HCT116 (cell line): ENCODE measurements around the gene SMCO1.
A peak's percentile ranks its signal among the peaks of the same experiment; 100 is the strongest.
"Not testable (repeated sequence)": the region's sequence is repeated elsewhere in the genome, so short reads cannot be mapped to it uniquely, and the experiment has no call there.

Experiments used
- CBX3 ChIP-seq: IDR thresholded peaks from 2 replicates; pipeline ENCODE4 v1.6.1; 2012; ENCODE audit warnings: low read depth
- EZH2 ChIP-seq: fragments of 200-600 bp; sonication (generic); IDR thresholded peaks from 2 replicates; pipeline ENCODE4 v1.6.1; 2017; ENCODE audit warnings: antibody characterized with exemption, mixed run types
- POLR2A ChIP-seq: IDR thresholded peaks from 2 replicates; pipeline ENCODE4 v1.7.0; 2011; ENCODE audit warnings: borderline replicate concordance; ENCODE audit not compliant: insufficient read depth, insufficient read length; ENCODE audit errors: extremely low read depth
- POLR2AphosphoS5 ChIP-seq: IDR thresholded peaks from 2 replicates; pipeline ENCODE4 v1.6.1; 2011; ENCODE audit warnings: mild to moderate bottlenecking, low read depth, low read length, moderate library complexity
- SP1 ChIP-seq: IDR thresholded peaks from 2 replicates; pipeline ENCODE4 v1.6.1; 2012; ENCODE audit warnings: low read depth
- SRF ChIP-seq: IDR thresholded peaks from 2 replicates; pipeline ENCODE4 v1.6.1; 2012; ENCODE audit warnings: low read depth
- TF ChIP-seq, protein P1 (sequence below): IDR thresholded peaks from 2 replicates; pipeline ENCODE4 v1.6.1; 2012; ENCODE audit warnings: low read depth
- TF ChIP-seq, protein P2 (sequence below), 3 experiments: fragments of 200-600 bp in 1 of 3; sonication (generic) in 1 of 3; IDR thresholded peaks in 2 of 3; conservative IDR thresholded peaks in 1 of 3; 2 replicates each; pipeline ENCODE4 v1.5.1; 2012 to 2017; ENCODE audit warnings: low read depth in 2 of 3, low read length in 2 of 3, antibody characterized with exemption in 1 of 3, borderline replicate concordance in 1 of 3, control low read depth in 1 of 3, mild to moderate bottlenecking in 1 of 3, mixed read lengths in 1 of 3, mixed run types in 1 of 3, moderate library complexity in 1 of 3; ENCODE audit not compliant: insufficient read depth in 1 of 3
- TF ChIP-seq, protein P3 (sequence below): IDR thresholded peaks from 2 replicates; pipeline ENCODE4 v1.6.1; 2011; ENCODE audit warnings: mild to moderate bottlenecking, low read length, moderate library complexity; ENCODE audit not compliant: insufficient replicate concordance; ENCODE audit errors: extremely low read depth
- TF ChIP-seq, protein P4 (sequence below): IDR thresholded peaks from 2 replicates; pipeline ENCODE4 v1.6.1; 2012

DNA sequence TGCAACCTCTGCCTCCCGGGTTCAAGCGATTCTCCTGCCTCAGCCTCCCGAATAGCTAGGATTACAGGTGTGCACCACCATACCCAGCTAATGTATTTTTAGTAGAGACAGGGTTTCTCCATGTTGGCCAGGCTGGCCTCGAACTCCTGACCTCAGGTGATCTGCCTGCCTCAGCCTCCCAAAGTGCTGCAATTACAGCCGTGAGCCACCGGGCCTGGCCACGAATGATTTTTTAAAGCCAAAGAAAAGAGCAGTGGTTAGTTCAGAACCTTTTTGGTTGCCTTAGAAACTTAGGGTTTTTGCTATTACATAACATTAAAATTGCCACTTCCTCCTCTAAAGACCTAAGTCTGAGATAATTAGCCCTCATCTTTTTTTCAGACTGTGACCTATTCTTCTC, 57.7 kb downstream of the SMCO1 start:
- not testable (repeated sequence) for TF ChIP-seq EZH2, POLR2AphosphoS5, CBX3, SRF, POLR2A, SP1
- TF ChIP-seq, protein P1, sequence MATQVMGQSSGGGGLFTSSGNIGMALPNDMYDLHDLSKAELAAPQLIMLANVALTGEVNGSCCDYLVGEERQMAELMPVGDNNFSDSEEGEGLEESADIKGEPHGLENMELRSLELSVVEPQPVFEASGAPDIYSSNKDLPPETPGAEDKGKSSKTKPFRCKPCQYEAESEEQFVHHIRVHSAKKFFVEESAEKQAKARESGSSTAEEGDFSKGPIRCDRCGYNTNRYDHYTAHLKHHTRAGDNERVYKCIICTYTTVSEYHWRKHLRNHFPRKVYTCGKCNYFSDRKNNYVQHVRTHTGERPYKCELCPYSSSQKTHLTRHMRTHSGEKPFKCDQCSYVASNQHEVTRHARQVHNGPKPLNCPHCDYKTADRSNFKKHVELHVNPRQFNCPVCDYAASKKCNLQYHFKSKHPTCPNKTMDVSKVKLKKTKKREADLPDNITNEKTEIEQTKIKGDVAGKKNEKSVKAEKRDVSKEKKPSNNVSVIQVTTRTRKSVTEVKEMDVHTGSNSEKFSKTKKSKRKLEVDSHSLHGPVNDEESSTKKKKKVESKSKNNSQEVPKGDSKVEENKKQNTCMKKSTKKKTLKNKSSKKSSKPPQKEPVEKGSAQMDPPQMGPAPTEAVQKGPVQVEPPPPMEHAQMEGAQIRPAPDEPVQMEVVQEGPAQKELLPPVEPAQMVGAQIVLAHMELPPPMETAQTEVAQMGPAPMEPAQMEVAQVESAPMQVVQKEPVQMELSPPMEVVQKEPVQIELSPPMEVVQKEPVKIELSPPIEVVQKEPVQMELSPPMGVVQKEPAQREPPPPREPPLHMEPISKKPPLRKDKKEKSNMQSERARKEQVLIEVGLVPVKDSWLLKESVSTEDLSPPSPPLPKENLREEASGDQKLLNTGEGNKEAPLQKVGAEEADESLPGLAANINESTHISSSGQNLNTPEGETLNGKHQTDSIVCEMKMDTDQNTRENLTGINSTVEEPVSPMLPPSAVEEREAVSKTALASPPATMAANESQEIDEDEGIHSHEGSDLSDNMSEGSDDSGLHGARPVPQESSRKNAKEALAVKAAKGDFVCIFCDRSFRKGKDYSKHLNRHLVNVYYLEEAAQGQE = not testable (repeated sequence)
- TF ChIP-seq, protein P2, sequence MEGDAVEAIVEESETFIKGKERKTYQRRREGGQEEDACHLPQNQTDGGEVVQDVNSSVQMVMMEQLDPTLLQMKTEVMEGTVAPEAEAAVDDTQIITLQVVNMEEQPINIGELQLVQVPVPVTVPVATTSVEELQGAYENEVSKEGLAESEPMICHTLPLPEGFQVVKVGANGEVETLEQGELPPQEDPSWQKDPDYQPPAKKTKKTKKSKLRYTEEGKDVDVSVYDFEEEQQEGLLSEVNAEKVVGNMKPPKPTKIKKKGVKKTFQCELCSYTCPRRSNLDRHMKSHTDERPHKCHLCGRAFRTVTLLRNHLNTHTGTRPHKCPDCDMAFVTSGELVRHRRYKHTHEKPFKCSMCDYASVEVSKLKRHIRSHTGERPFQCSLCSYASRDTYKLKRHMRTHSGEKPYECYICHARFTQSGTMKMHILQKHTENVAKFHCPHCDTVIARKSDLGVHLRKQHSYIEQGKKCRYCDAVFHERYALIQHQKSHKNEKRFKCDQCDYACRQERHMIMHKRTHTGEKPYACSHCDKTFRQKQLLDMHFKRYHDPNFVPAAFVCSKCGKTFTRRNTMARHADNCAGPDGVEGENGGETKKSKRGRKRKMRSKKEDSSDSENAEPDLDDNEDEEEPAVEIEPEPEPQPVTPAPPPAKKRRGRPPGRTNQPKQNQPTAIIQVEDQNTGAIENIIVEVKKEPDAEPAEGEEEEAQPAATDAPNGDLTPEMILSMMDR (IDR thresholded peaks at IDR 0.05 in 2 of 3, conservative IDR thresholded peaks at IDR 0.05 in 1 of 3; ENCODE audit: borderline replicate concordance in 1 of 3, insufficient read depth in 1 of 3, low read depth in 2 of 3, low read length in 2 of 3) = peak in 1 of 3 experiments; percentile 16; a peak in 1 of 6 replicates
- TF ChIP-seq, protein P3, sequence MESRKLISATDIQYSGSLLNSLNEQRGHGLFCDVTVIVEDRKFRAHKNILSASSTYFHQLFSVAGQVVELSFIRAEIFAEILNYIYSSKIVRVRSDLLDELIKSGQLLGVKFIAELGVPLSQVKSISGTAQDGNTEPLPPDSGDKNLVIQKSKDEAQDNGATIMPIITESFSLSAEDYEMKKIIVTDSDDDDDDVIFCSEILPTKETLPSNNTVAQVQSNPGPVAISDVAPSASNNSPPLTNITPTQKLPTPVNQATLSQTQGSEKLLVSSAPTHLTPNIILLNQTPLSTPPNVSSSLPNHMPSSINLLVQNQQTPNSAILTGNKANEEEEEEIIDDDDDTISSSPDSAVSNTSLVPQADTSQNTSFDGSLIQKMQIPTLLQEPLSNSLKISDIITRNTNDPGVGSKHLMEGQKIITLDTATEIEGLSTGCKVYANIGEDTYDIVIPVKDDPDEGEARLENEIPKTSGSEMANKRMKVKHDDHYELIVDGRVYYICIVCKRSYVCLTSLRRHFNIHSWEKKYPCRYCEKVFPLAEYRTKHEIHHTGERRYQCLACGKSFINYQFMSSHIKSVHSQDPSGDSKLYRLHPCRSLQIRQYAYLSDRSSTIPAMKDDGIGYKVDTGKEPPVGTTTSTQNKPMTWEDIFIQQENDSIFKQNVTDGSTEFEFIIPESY = not testable (repeated sequence)
- TF ChIP-seq, protein P4, sequence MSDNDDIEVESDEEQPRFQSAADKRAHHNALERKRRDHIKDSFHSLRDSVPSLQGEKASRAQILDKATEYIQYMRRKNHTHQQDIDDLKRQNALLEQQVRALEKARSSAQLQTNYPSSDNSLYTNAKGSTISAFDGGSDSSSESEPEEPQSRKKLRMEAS = not testable (repeated sequence)
